Lung (tissue), 12 donors: ENCODE measurements around the gene TM4SF4. TPM values are rescaled to one million over a fixed set of nuclear protein-coding genes. Genes with fewer than 3 reads are reported as not detected.

ENCODE experiments used
- ATAC-seq: fragments of 200-7000 bp; cut with Tn5 transposase; one replicate; pipeline ENCODE4 v1.9.1; 2020; ENCODE audit warnings: moderate number of reproducible peaks; ENCODE audit not compliant: insufficient read depth, low FRiP score
- DNase-seq, 3 donors: peaks; one replicate each; pipeline ENCODE4 v3.0.0-alpha.2; 2013 to 2017
- H3K27ac ChIP-seq, 2 donors: one replicate each; pipeline ENCODE4 v1.5.1; 2013; ENCODE audit warnings: mild to moderate bottlenecking in 2 of 2, moderate library complexity in 2 of 2, control low read depth in 1 of 2, inconsistent platforms in 1 of 2, low read depth in 1 of 2, low read length in 1 of 2
- H3K27me3 ChIP-seq, 3 donors: one replicate each; pipeline ENCODE4 v1.5.1; 2013; ENCODE audit warnings: low read length in 2 of 3; ENCODE audit not compliant: control insufficient read depth in 3 of 3, insufficient read depth in 3 of 3
- H3K36me3 ChIP-seq, 4 donors: one replicate each; pipeline ENCODE4 v1.5.1; 2013; ENCODE audit warnings: low read length in 4 of 4, mild to moderate bottlenecking in 1 of 4, moderate library complexity in 1 of 4; ENCODE audit not compliant: control insufficient read depth in 4 of 4, insufficient read depth in 4 of 4
- H3K4me1 ChIP-seq, 5 donors: one replicate each; pipeline ENCODE4 v1.5.1; 2013; ENCODE audit warnings: low read length in 5 of 5, mild to moderate bottlenecking in 2 of 5, moderate library complexity in 1 of 5; ENCODE audit not compliant: control insufficient read depth in 5 of 5, insufficient read depth in 5 of 5
- H3K4me3 ChIP-seq: one replicate; pipeline ENCODE4 v1.5.1; 2013; ENCODE audit warnings: mild to moderate bottlenecking, control low read depth, moderate library complexity
- H3K9ac ChIP-seq, 2 donors: one replicate each; pipeline ENCODE4 v1.5.1; 2013; ENCODE audit warnings: low read length in 2 of 2, control low read depth in 1 of 2; ENCODE audit not compliant: insufficient read depth in 1 of 2
- H3K9me3 ChIP-seq, 4 donors: one replicate each; pipeline ENCODE4 v1.5.1; 2013; ENCODE audit warnings: low read length in 3 of 4, mild to moderate bottlenecking in 1 of 4, moderate library complexity in 1 of 4; ENCODE audit not compliant: control insufficient read depth in 4 of 4, insufficient read depth in 3 of 4
- WGBS, 2 donors: extraction: QIAGEN DNeasy Blood & Tissue Kit; methylation state at CpG; one replicate each; pipeline ENCODE4 v1.1.7; 2013; 5-methylcytosine and 5-hydroxymethylcytosine counted together
- polyA plus RNA-seq, 2 donors: library from polyadenylated mRNA; stranded (reverse); fragments of 200-250 nt; gene quantifications; one replicate each; pipeline ENCODE4 v1.2.1, GENCODE V29; 2013
- total RNA-seq, 2 donors: library from RNA; depleted of rRNA in 1 of 2; stranded (reverse); fragments of >200 nt in 1 of 2; gene quantifications; one replicate each; pipeline ENCODE4 v1.2.1, GENCODE V29; 2014 to 2021
- TF ChIP-seq, protein P1 (sequence below): IDR thresholded peaks from 2 replicates; pipeline ENCODE4 v1.5.1; 2012; ENCODE audit warnings: mild to moderate bottlenecking; ENCODE audit errors: control extremely low read depth, extremely low read depth
- donor health status: control.
- donor health status: control.
- donor health status: Bipolar disorder and iron deficiency.
- donor health status: healthy.
- donor health status: DM: yes; HTN: yes; CAD: no.

Gene TM4SF4
- total and polyA plus RNA-seq, 4 donors = 0.22 to 4.4 (median 2.0) TPM

GRCh38 chr3:149493315-149494021 lies 19.0 kb downstream of the TM4SF4 start:
- ATAC-seq (no peak), DNase-seq (no peak)
- no peak overlapping the region for H3K27ac ChIP-seq
- no peak overlapping the region for H3K4me3 ChIP-seq
- H3K36me3 ChIP-seq = no peaks in the 10 kb centered on the region
- no peaks in the 10 kb centered on the region for H3K9me3 ChIP-seq
- TF ChIP-seq, protein P1, sequence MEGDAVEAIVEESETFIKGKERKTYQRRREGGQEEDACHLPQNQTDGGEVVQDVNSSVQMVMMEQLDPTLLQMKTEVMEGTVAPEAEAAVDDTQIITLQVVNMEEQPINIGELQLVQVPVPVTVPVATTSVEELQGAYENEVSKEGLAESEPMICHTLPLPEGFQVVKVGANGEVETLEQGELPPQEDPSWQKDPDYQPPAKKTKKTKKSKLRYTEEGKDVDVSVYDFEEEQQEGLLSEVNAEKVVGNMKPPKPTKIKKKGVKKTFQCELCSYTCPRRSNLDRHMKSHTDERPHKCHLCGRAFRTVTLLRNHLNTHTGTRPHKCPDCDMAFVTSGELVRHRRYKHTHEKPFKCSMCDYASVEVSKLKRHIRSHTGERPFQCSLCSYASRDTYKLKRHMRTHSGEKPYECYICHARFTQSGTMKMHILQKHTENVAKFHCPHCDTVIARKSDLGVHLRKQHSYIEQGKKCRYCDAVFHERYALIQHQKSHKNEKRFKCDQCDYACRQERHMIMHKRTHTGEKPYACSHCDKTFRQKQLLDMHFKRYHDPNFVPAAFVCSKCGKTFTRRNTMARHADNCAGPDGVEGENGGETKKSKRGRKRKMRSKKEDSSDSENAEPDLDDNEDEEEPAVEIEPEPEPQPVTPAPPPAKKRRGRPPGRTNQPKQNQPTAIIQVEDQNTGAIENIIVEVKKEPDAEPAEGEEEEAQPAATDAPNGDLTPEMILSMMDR = no peak
- WGBS, 2 donors = 85 to 91% methylated on average over 8 of the region's 8 CpGs
- no peaks in the 10 kb centered on the region for H3K27me3 ChIP-seq
- no peak overlapping the region for H3K9ac ChIP-seq
- peaks cover 0 to 2% (median 0%) of the 10 kb centered on the region in 5 donors for H3K4me1 ChIP-seq

GRCh38 chr3:149494022-149494758 lies 19.7 kb downstream of the TM4SF4 start:
- H3K4me1 ChIP-seq = peaks cover 0 to 2% (median 0%) of the 10 kb centered on the region in 5 donors
- peak; percentile 85 for ATAC-seq
- no peaks in the 10 kb centered on the region for H3K27me3 ChIP-seq
- peak; percentile 72 to 84 (median 74) for DNase-seq
- H3K27ac ChIP-seq = no peak overlapping the region
- H3K4me3 ChIP-seq = no peak overlapping the region
- 35 to 37% methylated on average over 11 of the region's 11 CpGs for WGBS, 2 donors
- no peaks in the 10 kb centered on the region for H3K36me3 ChIP-seq
- TF ChIP-seq, protein P1 = peak; percentile 72
- no peak overlapping the region for H3K9ac ChIP-seq
- no peaks in the 10 kb centered on the region for H3K9me3 ChIP-seq

- H3K4me1 ChIP-seq = no peaks in the 10 kb centered on the region
- ATAC-seq (no peak), DNase-seq (peak in 1 of 3 donors; percentile 23)
- H3K9me3 ChIP-seq = no peaks in the 10 kb centered on the region
- TF ChIP-seq, protein P1 = no peak
- H3K4me3 ChIP-seq = no peak overlapping the region
- no peak overlapping the region for H3K9ac ChIP-seq
- H3K27ac ChIP-seq = no peak overlapping the region
- 77 to 89% methylated on average over 6 of the region's 6 CpGs for WGBS, 2 donors
- no peaks in the 10 kb centered on the region for H3K36me3 ChIP-seq
- H3K27me3 ChIP-seq = no peaks in the 10 kb centered on the region
Observed at GRCh38 chr3:149494759-149495580, 20.5 kb downstream of the TM4SF4 start.
